Thymus (tissue), 11 donors: ENCODE data around the gene BAX. TPM values are rescaled to one million over a fixed set of nuclear protein-coding genes. Genes with fewer than 3 reads are reported as not detected.
"Not testable (repeated sequence)": the region's sequence is repeated elsewhere in the genome, so short reads cannot be mapped to it uniquely, and the experiment has no call there.

Source experiments
- DNase-seq, 9 donors: peaks; one replicate each; pipeline ENCODE4 v3.0.0-alpha.2; 2013; ENCODE audit warnings: low spot score in 9 of 9, low read depth in 6 of 9, missing footprints in 1 of 9
- H3K27ac ChIP-seq, 2 donors: one replicate each; pipeline ENCODE4 v1.5.1; 2013; ENCODE audit warnings: control low read depth in 1 of 2, low read depth in 1 of 2, low read length in 1 of 2, mild to moderate bottlenecking in 1 of 2, moderate library complexity in 1 of 2
- H3K27me3 ChIP-seq, 2 donors: one replicate each; pipeline ENCODE4 v1.5.1; 2013; ENCODE audit warnings: low read length in 1 of 2; ENCODE audit not compliant: control insufficient read depth in 2 of 2, insufficient read depth in 1 of 2
- H3K36me3 ChIP-seq, 2 donors: one replicate each; pipeline ENCODE4 v1.5.1; 2013; ENCODE audit warnings: low read length in 1 of 2, mild to moderate bottlenecking in 1 of 2, moderate library complexity in 1 of 2; ENCODE audit not compliant: control insufficient read depth in 2 of 2, insufficient read depth in 2 of 2
- H3K4me1 ChIP-seq, 2 donors: one replicate each; pipeline ENCODE4 v1.5.1; 2013; ENCODE audit warnings: low read length in 2 of 2; ENCODE audit not compliant: control insufficient read depth in 2 of 2, insufficient read depth in 2 of 2
- H3K4me3 ChIP-seq, 2 donors: one replicate each; pipeline ENCODE4 v1.5.1; 2013; ENCODE audit warnings: low read length in 2 of 2, control low read depth in 1 of 2, mild to moderate bottlenecking in 1 of 2
- H3K9me3 ChIP-seq, 2 donors: one replicate each; pipeline ENCODE4 v1.5.1; 2013; ENCODE audit warnings: low read length in 1 of 2, mild to moderate bottlenecking in 1 of 2; ENCODE audit not compliant: control insufficient read depth in 2 of 2, insufficient read depth in 1 of 2
- WGBS: extraction: QIAGEN DNeasy Blood & Tissue Kit; methylation state at CpG from one replicate; pipeline ENCODE4 v1.1.7; 2013; 5-methylcytosine and 5-hydroxymethylcytosine counted together
- polyA plus RNA-seq: library from polyadenylated mRNA; stranded (reverse); fragments of 200-250 nt; gene quantifications from one replicate; pipeline ENCODE4 v1.2.3, GENCODE V29; 2013
- total RNA-seq: library from RNA; stranded (reverse); fragments of 120-200 nt; gene quantifications from one replicate; pipeline ENCODE4 v1.2.4, GENCODE V29; 2013
- donor health status: healthy.

The BAX gene
- total and polyA plus RNA-seq, 2 donors = 62.6 to 126 TPM

DNA sequence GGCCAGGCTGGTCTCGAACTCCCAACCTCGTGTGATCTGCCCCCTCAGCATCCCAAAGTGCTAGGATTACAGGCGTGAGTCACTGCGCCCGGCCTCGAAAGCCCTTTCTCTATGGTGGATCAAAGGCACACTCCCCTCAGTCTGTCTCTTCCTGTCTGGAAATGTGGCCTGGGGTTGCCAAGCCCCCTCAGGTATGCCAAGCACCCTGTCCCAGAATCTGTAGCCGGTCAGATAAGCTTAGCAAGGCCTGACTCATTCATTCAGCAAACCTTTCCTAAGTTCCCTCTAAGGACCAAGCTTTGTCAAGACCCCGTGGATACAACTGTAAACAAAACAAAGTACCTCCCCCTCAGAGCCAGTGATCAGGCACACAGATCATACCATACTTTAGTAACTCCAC, 40.5 kb upstream of the BAX start:
- no peak for DNase-seq
- WGBS = 96% methylated on average over 8 of the region's 8 CpGs
- Histone ChIP-seq H3K4me3 (no peak overlapping the region), H3K36me3 (peaks cover 53 to 71% of the 10 kb centered on the region in 2 donors), H3K27ac (no peak overlapping the region), H3K4me1 (no peaks in the 10 kb centered on the region), H3K9me3 (no peaks in the 10 kb centered on the region), H3K27me3 (no peaks in the 10 kb centered on the region)

DNA sequence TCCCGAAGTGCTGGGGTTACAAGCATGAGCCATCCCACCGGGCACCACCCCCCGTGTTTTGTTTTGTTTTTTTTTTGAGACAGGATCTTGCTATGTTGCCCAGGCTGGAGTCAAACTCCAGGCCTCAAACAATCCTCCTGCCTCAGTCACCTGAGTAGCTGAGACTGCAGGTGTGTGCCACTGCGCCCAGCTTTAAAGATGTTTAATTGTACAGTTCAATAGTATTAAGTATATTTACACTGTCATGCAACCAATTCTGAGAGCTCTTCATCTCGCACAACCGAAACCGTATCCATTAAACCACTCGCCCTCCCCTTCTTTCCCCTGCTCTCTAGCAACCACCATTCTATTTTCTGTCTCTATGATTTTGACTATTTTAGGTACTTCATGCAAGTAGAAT, 38.9 kb upstream of the BAX start:
- 92% methylated on average over 8 of the region's 8 CpGs for WGBS
- Histone ChIP-seq H3K4me1 (no peaks in the 10 kb centered on the region), H3K27ac (no peak overlapping the region), H3K27me3 (no peaks in the 10 kb centered on the region), H3K4me3 (no peak overlapping the region), H3K36me3 (peaks cover 49 to 71% of the 10 kb centered on the region in 2 donors), H3K9me3 (no peaks in the 10 kb centered on the region)
- DNase-seq = no peak

DNA sequence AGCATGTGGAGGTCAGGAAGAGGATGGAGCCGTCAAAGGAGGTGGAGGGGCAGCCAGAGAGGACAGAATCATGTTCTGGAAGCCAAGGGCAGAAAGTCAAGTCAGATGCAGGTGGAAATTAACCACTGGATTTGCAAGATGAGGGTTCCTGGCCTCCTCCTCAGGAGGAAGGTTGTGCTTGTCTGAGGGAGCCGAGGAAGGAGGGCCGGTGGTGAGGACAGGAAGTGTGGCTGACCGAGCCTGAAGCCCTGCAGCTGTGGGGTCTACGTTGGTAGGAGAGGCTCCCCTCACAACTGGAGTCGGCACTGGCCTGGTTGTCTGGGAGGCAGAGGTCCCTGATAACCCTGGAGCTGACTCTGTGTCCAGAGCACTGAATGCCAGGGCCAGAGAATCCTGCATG, 36.6 kb upstream of the BAX start:
- no peaks in the 10 kb centered on the region for H3K27me3 ChIP-seq

DNA sequence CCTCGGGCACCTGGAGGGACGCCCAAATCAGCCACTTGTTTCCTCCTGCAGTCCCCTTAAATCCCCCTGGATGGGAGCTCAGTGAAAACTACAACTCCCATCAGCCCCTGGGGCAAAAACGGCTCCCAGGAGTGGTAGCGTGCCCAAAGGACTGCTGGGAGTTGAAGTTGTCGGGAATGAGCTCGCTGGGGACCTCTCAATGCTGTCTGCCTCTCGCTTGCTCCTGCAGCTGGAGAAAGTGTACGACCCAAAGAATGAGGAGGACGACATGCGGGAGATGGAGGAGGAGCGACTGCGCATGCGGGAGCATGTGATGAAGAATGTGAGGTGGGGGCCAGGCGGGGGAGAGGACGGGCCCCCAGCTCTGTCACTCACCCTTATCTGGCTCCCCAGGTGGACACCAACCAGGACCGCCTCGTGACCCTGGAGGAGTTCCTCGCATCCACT, 35.9 kb upstream of the BAX start:
- Histone ChIP-seq H3K27ac (no peak overlapping the region), H3K4me1 (no peaks in the 10 kb centered on the region), H3K4me3 (no peak overlapping the region), H3K27me3 (no peaks in the 10 kb centered on the region), H3K36me3 (peaks cover 53 to 63% of the 10 kb centered on the region in 2 donors), H3K9me3 (no peaks in the 10 kb centered on the region)
- WGBS = 96% methylated on average over 18 of the region's 18 CpGs
- DNase-seq = peak in 1 of 9 donors; percentile 26

More for the DNA sequence above, 36.6 kb upstream of the BAX start:
- WGBS = 83% methylated on average over 6 of the region's 6 CpGs
- Histone ChIP-seq H3K36me3 (peaks cover 56 to 69% of the 10 kb centered on the region in 2 donors), H3K4me3 (no peak overlapping the region), H3K9me3 (no peaks in the 10 kb centered on the region), H3K27ac (no peak overlapping the region), H3K4me1 (no peaks in the 10 kb centered on the region)
- no peak for DNase-seq

DNA sequence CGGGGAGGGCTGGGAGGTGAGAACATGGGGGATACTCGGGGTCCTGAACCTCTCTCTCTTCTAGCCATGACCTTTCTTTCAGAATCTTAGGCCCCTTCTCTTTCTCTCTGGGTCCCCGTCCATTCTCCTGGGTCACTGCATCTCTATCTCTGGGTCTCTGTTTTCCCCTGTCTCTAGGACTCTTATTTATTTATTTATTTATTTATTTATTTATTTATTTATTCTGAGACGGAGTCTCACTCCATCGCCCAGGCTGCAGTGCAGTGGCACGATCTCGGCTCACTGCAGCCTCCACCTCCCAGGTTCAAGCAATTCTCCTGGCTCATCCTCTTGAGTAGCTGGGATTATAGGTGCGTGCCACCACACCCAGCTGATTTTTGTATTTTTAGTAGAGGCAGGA, 35.4 kb upstream of the BAX start:
- H3K4me3 ChIP-seq, H3K9me3 ChIP-seq, H3K27me3 ChIP-seq, H3K4me1 ChIP-seq, H3K27ac ChIP-seq, DNase-seq: not testable (repeated sequence)
- 96% methylated on average over 8 of the region's 8 CpGs for WGBS
- peaks cover 53 to 60% of the 10 kb centered on the region in 2 donors for H3K36me3 ChIP-seq

DNA sequence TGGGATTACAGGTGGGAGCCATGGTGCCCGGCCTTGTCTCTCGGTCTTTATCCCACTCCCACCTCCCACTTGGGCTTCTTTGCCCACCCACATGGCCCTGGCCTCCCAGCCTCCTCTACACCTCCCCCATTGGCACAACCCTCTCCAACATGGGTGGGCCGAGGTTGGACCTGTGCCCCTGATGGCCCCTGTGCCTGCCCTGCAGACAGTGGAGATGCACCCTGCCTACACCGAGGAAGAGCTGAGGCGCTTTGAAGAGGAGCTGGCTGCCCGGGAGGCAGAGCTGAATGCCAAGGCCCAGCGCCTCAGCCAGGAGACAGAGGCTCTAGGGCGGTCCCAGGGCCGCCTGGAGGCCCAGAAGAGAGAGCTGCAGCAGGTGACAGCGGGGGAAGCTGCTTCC, 33.7 kb upstream of the BAX start:
- no peaks in the 10 kb centered on the region for H3K27me3 ChIP-seq
- H3K27ac ChIP-seq = no peak overlapping the region
- H3K36me3 ChIP-seq = peaks cover 47 to 48% of the 10 kb centered on the region in 2 donors
- no peak for DNase-seq
- 95% methylated on average over 10 of the region's 10 CpGs for WGBS
- no peaks in the 10 kb centered on the region for H3K4me1 ChIP-seq
- H3K9me3 ChIP-seq = no peaks in the 10 kb centered on the region
- no peak overlapping the region for H3K4me3 ChIP-seq

DNA sequence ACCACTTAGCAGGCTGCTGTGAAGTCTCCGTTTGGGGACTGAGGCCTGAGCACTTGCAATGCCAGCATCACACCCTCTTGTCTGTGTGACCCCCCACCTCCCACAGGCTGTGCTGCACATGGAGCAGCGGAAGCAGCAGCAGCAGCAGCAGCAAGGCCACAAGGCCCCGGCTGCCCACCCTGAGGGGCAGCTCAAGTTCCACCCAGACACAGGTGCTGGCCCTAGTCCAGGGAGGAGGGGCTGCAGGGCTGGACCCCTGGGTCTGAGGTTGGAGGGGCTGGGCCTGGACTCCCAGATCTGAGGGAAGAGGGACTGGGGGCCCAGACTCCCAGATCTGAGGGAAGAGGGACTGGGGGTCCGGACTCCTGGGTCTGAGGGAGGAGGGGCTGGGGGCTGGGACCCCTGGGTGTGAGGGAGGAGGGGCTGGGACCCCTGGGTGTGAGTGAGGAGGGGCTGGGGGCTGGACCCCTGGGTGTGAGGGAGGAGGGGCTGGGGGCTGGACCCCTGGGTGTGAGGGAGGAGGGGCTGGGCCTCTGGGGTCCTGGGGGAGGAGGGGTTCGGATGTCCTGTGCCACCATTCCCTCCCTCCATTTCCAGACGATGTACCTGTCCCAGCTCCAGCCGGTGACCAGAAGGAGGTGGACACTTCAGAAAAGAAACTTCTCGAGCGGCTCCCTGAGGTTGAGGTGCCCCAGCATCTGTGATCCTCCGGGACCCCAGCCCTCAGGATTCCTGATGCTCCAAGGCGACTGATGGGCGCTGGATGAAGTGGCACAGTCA, 32.8 kb upstream of the BAX start:
- Histone ChIP-seq H3K4me3 (no peak overlapping the region), H3K4me1 (no peaks in the 10 kb centered on the region), H3K27me3 (no peaks in the 10 kb centered on the region), H3K36me3 (peaks cover 43 to 48% of the 10 kb centered on the region in 2 donors), H3K27ac (no peak overlapping the region), H3K9me3 (no peaks in the 10 kb centered on the region)
- 98% methylated on average over 12 of the region's 12 CpGs for WGBS
- DNase-seq = no peak

DNA sequence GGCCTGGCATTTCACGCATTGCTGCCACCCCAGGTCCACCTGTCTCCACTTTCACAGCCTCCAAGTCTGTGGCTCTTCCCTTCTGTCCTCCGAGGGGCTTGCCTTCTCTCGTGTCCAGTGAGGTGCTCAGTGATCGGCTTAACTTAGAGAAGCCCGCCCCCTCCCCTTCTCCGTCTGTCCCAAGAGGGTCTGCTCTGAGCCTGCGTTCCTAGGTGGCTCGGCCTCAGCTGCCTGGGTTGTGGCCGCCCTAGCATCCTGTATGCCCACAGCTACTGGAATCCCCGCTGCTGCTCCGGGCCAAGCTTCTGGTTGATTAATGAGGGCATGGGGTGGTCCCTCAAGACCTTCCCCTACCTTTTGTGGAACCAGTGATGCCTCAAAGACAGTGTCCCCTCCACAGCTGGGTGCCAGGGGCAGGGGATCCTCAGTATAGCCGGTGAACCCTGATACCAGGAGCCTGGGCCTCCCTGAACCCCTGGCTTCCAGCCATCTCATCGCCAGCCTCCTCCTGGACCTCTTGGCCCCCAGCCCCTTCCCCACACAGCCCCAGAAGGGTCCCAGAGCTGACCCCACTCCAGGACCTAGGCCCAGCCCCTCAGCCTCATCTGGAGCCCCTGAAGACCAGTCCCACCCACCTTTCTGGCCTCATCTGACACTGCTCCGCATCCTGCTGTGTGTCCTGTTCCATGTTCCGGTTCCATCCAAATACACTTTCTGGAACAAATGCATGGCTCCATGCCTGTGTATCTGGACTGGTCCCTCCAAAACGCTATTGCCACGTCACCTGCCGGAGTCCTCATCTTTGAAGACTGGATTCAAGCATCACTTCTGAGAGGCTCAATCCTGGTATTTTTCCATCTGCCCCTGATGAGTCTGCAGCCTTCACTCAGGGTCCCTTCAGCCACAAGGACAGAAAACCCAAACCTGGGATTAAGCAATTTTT, 31.9 kb upstream of the BAX start:
- Histone ChIP-seq H3K4me3 (no peak overlapping the region), H3K27ac (no peak overlapping the region), H3K4me1 (no peaks in the 10 kb centered on the region), H3K36me3 (peaks cover 43 to 47% of the 10 kb centered on the region in 2 donors), H3K27me3 (no peaks in the 10 kb centered on the region), H3K9me3 (no peaks in the 10 kb centered on the region)
- DNase-seq = no peak
- 94% methylated on average over 18 of the region's 18 CpGs for WGBS

DNA sequence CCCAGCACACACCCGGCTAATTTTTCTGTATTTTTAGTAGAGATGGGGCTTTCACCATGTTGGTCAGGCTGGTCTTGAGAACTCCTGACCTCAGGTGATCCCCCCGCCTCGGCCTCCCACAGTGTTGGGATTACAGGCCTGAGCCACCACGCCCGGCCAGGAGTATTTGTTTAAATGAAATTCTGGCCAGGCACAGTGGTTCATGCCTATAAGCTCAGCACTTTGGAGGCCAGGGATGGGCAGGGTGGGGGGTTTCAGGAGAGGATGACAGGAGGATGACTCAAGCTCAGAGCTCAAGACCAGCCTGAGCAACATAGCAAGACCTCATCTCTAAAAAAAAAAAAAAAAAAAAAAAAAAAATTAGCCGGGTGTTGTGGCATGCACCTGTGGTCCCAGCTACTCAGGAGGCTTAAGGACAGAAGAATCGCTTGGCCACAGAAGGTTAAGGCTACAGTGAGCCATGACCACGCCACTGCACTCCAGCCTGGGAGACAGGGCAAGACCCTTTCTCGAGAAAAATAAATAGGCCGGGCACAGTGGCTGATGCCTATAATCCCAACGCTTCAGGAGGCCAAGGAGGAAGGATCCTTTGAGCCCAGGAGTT, 29.3 kb upstream of the BAX start:
- Histone ChIP-seq H3K4me1 (no peaks in the 10 kb centered on the region), H3K27ac (no peak overlapping the region), H3K27me3 (no peaks in the 10 kb centered on the region), H3K4me3 (no peak overlapping the region), H3K36me3 (peaks cover 24 to 29% of the 10 kb centered on the region in 2 donors), H3K9me3 (no peaks in the 10 kb centered on the region)
- WGBS = 95% methylated on average over 11 of the region's 11 CpGs
- DNase-seq = no peak
